ENCODE results near the gene EIF4G3.

- TF ChIP-seq MXI1 (IDR thresholded peaks at IDR 0.05; ENCODE audit: low read depth, low read length) (no peak), CTCF (IDR thresholded peaks at IDR 0.05) (no peak), USF1 (IDR thresholded peaks at IDR 0.05; ENCODE audit: borderline replicate concordance, low read depth) (no peak), JUND (IDR thresholded peaks at IDR 0.05) (no peak)
Observed at GRCh38 chr1:20884513-20884912, 292.2 kb downstream of the EIF4G3 start.
